HepG2 (cell line): ENCODE measurements around the gene HES6. TPM values are rescaled to one million over a fixed set of nuclear protein-coding genes. Genes with fewer than 3 reads are reported as not detected.
A peak's percentile ranks its signal among the peaks of the same experiment; 100 is the strongest.

Experiments used
- ATF3 ChIP-seq: sonication (generic); formaldehyde crosslinking; IDR thresholded peaks from 2 replicates; pipeline ENCODE4 v1.4.0; 2020; ENCODE audit warnings: missing genetic modification reagents
- CBX1 ChIP-seq: IDR thresholded peaks from one replicate; pipeline ENCODE4 v1.6.1; 2016; ENCODE audit warnings: antibody characterized with exemption, low read depth
- ELK4 ChIP-seq: sonication (generic); formaldehyde crosslinking; IDR thresholded peaks from 2 replicates; pipeline ENCODE4 v1.9.0; 2021; ENCODE audit warnings: missing genetic modification reagents, borderline replicate concordance
- MTA3 ChIP-seq: sonication (generic); formaldehyde crosslinking; IDR thresholded peaks from 2 replicates; pipeline ENCODE4 v1.4.0; 2020; ENCODE audit warnings: missing genetic modification reagents
- NCOA2 ChIP-seq: sonication (generic); formaldehyde crosslinking; IDR thresholded peaks from 2 replicates; pipeline ENCODE4 v1.8.0; 2022; ENCODE audit warnings: inconsistent platforms
- NFAT5 ChIP-seq: sonication (generic); formaldehyde crosslinking; IDR thresholded peaks from 2 replicates; pipeline ENCODE4 v1.4.0; 2020; ENCODE audit warnings: missing genetic modification reagents
- NFIC ChIP-seq: IDR thresholded peaks from 2 replicates; pipeline ENCODE4 v1.6.1; 2012; ENCODE audit warnings: mild to moderate bottlenecking, low read length, inconsistent platforms
- NR1H2 ChIP-seq: sonication (generic); formaldehyde crosslinking; IDR thresholded peaks from 2 replicates; pipeline ENCODE4 v1.8.1; 2022; ENCODE audit warnings: low read depth, missing genetic modification reagents, borderline replicate concordance
- POLR2AphosphoS2 ChIP-seq: IDR thresholded peaks from 2 replicates; pipeline ENCODE4 v1.6.1; 2011; ENCODE audit warnings: low read depth, low read length, improper control_type of control experiment
- RBM39 ChIP-seq: fragments of 200-400 bp; formaldehyde crosslinking; IDR thresholded peaks from one replicate; pipeline ENCODE4 v1.6.1; 2018; ENCODE audit warnings: antibody characterized with exemption, mild to moderate bottlenecking, low read depth, low read length; ENCODE audit not compliant: poor library complexity, severe bottlenecking
- RFX3 ChIP-seq: IDR thresholded peaks from 2 replicates; pipeline ENCODE4 v1.6.1; 2016; ENCODE audit warnings: missing biosample characterization, missing genetic modification reagents
- SNAI1 ChIP-seq: sonication (generic); formaldehyde crosslinking; IDR thresholded peaks from 2 replicates; pipeline ENCODE4 v1.5.0; 2020; ENCODE audit warnings: mild to moderate bottlenecking, missing genetic modification reagents, borderline replicate concordance
- ZKSCAN1 ChIP-seq: fragments of 150-350 bp; IDR thresholded peaks from 2 replicates; pipeline ENCODE4 v1.6.1; 2014; ENCODE audit warnings: low read length
- ZNF230 ChIP-seq: sonication (generic); formaldehyde crosslinking; IDR thresholded peaks from 2 replicates; pipeline ENCODE4 v1.4.0; 2020; ENCODE audit warnings: mild to moderate bottlenecking, missing genetic modification reagents
- ZNF234 ChIP-seq: sonication (generic); formaldehyde crosslinking; conservative IDR thresholded peaks from 2 replicates; pipeline ENCODE4 v1.5.1; 2020; ENCODE audit warnings: mild to moderate bottlenecking, missing genetic modification reagents
- ZNF274 ChIP-seq: sonication (generic); formaldehyde crosslinking; IDR thresholded peaks from 2 replicates; pipeline ENCODE4 v1.5.1; 2020; ENCODE audit warnings: mild to moderate bottlenecking, missing genetic modification reagents
- ZNF367 ChIP-seq: sonication (generic); formaldehyde crosslinking; IDR thresholded peaks from 2 replicates; pipeline ENCODE4 v1.4.0; 2020; ENCODE audit warnings: missing genetic modification reagents, borderline replicate concordance
- ZNF549 ChIP-seq: sonication (generic); formaldehyde crosslinking; IDR thresholded peaks from 2 replicates; pipeline ENCODE4 v1.5.0; 2020; ENCODE audit warnings: missing genetic modification reagents
- ZNF552 ChIP-seq: sonication (generic); formaldehyde crosslinking; IDR thresholded peaks from 2 replicates; pipeline ENCODE4 v1.9.0; 2022; ENCODE audit warnings: missing genetic modification reagents, mild to moderate bottlenecking, borderline replicate concordance
- ZNF619 ChIP-seq: sonication (generic); formaldehyde crosslinking; IDR thresholded peaks from 2 replicates; pipeline ENCODE4 v1.4.0; 2020; ENCODE audit warnings: mild to moderate bottlenecking, missing genetic modification reagents
- ZNF709 ChIP-seq: sonication (generic); formaldehyde crosslinking; IDR thresholded peaks from 2 replicates; pipeline ENCODE4 v1.5.0; 2020; ENCODE audit warnings: mild to moderate bottlenecking, missing genetic modification reagents
- ZNF746 ChIP-seq: sonication (generic); formaldehyde crosslinking; IDR thresholded peaks from 2 replicates; pipeline ENCODE4 v1.8.0; 2022; ENCODE audit warnings: mild to moderate bottlenecking, missing genetic modification reagents
- ZNF775 ChIP-seq: sonication (generic); formaldehyde crosslinking; IDR thresholded peaks from 2 replicates; pipeline ENCODE4 v1.4.0; 2020; ENCODE audit warnings: missing genetic modification reagents, mild to moderate bottlenecking, moderate library complexity, borderline replicate concordance
- ZSCAN29 ChIP-seq: sonication (generic); formaldehyde crosslinking; conservative IDR thresholded peaks from 2 replicates; pipeline ENCODE4 v1.4.0; 2020; ENCODE audit warnings: mild to moderate bottlenecking, missing genetic modification reagents
- ZSCAN31 ChIP-seq: sonication (generic); formaldehyde crosslinking; IDR thresholded peaks from 2 replicates; pipeline ENCODE4 v1.5.0; 2020; ENCODE audit warnings: low read depth, mild to moderate bottlenecking, missing genetic modification reagents
- polyA plus RNA-seq, 8 experiments: library from polyadenylated mRNA; depleted of rRNA in 3 of 8; stranded (reverse) in 7 of 8; unstranded in 1 of 8; fragments of >200 nt; fragmentation: Illumina TruSeq in 4 of 8; extraction: Trizol in 4 of 8; gene quantifications; 2 replicates each; pipeline versions ENCODE4 v1.2.1 to v1.2.3, GENCODE V29; 2011 to 2016; ENCODE audit warnings: low read depth in 4 of 8, missing spikeins in 1 of 8, mixed read lengths in 1 of 8; ENCODE audit not compliant: insufficient read depth in 1 of 8
- total RNA-seq, 5 experiments: library from RNA; depleted of rRNA; stranded (reverse); fragments of >200 nt; fragmentation: Illumina TruSeq; extraction: Trizol; gene quantifications; 2 replicates each; pipeline ENCODE4 v1.2.3, GENCODE V29; 2016; ENCODE audit warnings: low read depth in 1 of 5

HES6 gene
- total and polyA plus RNA-seq, 2 of the 13 experiments (the other 11 are each of a cell fraction or from before 2014, with no cell fraction given): 19.5 to 82.8 TPM

DNA sequence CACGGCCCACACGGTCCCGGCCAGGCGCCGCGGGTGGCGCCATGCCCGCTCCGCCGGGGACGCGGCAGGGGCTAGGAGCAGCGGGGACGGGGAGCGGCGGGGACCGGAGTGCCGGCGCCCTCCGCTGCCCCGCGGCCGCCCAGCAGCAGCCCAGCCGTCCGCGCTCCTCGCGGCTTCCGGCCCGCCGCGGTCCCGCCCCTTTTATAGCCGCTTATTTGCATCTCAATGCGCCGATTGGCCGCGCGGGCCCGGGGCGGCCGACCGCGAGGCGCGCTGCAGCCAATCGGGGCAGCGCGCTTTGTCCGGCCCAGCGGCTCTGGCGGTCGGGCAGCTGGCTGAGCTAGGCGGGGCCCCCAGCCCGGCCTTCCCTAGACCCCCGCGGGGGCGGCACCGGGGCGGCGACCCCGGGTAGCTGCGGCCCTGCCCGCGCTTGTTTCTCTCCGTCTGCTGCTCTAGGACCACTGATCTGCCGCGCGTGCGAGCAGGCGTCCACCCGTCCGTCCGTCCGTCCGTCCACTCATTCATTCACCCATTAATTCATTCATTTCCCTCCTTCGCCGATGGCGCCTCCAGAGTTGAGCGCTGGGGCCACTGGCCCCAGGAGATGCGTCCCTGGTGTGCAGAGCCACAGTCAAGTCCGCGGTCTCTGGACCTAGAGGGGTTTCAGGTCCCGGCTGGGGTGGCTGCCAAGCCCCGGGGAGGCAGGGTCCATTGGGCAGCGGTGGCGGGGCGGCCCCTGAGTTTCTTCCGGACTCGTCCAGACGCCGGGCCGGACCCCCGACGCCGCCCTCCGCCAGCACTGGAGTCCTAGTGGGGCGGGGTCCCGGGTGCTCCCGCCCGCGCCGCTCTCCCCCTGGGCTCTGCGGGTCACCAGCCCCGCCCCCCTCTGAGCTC is at the start of gene HES6 (continued):
- TF ChIP-seq SNAI1 (CRISPR knock-in tag) (no peak), ZNF709 (CRISPR knock-in tag) (peak; percentile 50; the same call in 1 of the 2 replicates), ZNF549 (CRISPR knock-in tag) (0 out of 2 replicates have a peak, but pooled peaks have one; percentile 1), ZNF230 (no peak), NFAT5 (CRISPR knock-in tag) (peak; percentile 74; the same call in 1 of the 2 replicates), CBX1 (no peak), ZNF775 (CRISPR knock-in tag) (no peak), NR1H2 (CRISPR knock-in tag) (no peak), ZSCAN29 (CRISPR knock-in tag) (no peak), NCOA2 (CRISPR knock-in tag) (no peak; the same call in 1 of the 2 replicates), ZSCAN31 (CRISPR knock-in tag) (peak; percentile 58; the same call in 1 of the 2 replicates), NFIC (no peak), ATF3 (CRISPR knock-in tag) (no peak), RBM39 (peak; percentile 66), RFX3 (CRISPR knock-in tag) (no peak), ELK4 (no peak), ZNF274 (CRISPR knock-in tag) (peak; percentile 43; the same call in 1 of the 2 replicates), POLR2AphosphoS2 (no peak), MTA3 (no peak), ZNF552 (no peak), ZKSCAN1 (no peak), ZNF619 (CRISPR knock-in tag) (no peak), ZNF367 (CRISPR knock-in tag) (no peak), ZNF746 (no peak), ZNF234 (CRISPR knock-in tag) (no peak; the same call in 1 of the 2 replicates)
